Measurements from ENCODE around the gene LHPP. TPM values are rescaled to one million over a fixed set of nuclear protein-coding genes. Genes with fewer than 3 reads are reported as not detected.
A peak's percentile ranks its signal among the peaks of the same experiment; 100 is the strongest.

LHPP gene
- total RNA-seq, 1 donor from 2014 or later = 4.2 TPM

DNA sequence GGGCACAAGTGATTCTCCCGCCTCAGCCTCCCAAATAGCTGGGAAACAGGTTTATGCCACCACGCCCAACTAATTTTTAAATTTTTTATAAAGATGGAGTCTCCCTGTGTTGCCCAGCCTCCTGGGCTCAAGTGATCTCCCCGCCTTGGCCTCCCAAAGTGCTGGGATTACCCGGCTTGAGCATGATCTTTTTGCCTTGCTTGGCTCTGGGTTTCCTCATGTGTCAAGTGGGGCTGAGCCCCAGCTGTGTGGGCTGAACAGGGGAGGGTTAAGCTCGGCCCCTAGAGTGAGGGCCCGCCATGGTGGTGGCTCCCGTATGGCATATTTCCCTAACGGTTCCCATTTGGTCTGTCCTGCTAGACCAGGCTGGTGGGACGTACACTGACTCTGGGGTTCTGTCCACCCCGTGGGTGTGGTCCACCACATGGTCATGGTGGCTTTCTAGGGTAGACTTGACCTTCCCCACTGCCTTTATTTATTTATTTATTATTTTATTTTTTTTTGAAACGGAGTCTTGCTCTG, 66.3 kb downstream of the LHPP start:
- DNase-seq (ENCODE audit: low spot score) = no peak
- H3K36me3 Mint-ChIP-seq (ENCODE audit: low read depth, unreplicated experiment) = no peaks in the 10 kb centered on the region
- H3K27ac Mint-ChIP-seq (ENCODE audit: unreplicated experiment) = no peak overlapping the region
- H3K4me3 Mint-ChIP-seq (ENCODE audit: unreplicated experiment) = no peak overlapping the region
- H3K27me3 Mint-ChIP-seq (ENCODE audit: unreplicated experiment) = peaks cover 5% of the 10 kb centered on the region
- H3K4me1 Mint-ChIP-seq (ENCODE audit: unreplicated experiment) = peaks cover 5% of the 10 kb centered on the region
- no peaks in the 10 kb centered on the region for H3K9me3 Mint-ChIP-seq (ENCODE audit: unreplicated experiment)
- TF ChIP-seq, protein P1, sequence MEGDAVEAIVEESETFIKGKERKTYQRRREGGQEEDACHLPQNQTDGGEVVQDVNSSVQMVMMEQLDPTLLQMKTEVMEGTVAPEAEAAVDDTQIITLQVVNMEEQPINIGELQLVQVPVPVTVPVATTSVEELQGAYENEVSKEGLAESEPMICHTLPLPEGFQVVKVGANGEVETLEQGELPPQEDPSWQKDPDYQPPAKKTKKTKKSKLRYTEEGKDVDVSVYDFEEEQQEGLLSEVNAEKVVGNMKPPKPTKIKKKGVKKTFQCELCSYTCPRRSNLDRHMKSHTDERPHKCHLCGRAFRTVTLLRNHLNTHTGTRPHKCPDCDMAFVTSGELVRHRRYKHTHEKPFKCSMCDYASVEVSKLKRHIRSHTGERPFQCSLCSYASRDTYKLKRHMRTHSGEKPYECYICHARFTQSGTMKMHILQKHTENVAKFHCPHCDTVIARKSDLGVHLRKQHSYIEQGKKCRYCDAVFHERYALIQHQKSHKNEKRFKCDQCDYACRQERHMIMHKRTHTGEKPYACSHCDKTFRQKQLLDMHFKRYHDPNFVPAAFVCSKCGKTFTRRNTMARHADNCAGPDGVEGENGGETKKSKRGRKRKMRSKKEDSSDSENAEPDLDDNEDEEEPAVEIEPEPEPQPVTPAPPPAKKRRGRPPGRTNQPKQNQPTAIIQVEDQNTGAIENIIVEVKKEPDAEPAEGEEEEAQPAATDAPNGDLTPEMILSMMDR (IDR thresholded peaks at IDR 0.05; ENCODE audit: unreplicated experiment) = no peak

DNA sequence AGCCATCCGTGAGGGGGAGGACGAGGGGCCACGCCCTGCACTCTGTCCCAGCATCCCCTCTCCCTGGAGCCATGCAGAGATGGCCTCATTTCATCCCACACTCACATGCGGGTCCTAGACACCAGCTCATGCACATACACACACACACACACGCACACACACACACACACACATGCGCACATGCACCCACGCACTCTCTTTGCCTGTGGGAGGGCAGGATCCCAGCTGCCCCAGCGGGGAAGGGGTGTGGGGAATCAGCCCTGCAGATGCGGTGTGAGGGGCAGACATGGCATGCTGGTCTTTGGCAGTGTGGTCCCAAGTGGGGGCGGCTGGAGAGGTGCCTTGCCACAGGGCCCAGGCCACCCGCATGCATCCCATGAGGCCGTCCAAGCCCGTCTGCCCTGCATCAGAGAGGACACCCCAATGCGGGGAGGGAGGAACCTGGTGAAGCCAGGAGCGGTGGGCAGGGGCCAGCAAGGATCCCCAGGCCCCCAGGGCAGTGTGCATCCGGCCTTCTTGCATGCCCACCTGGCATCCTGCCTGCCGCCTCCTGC, 68.1 kb downstream of the LHPP start:
- no peak overlapping the region for H3K27ac Mint-ChIP-seq (ENCODE audit: unreplicated experiment)
- H3K9me3 Mint-ChIP-seq (ENCODE audit: unreplicated experiment) = no peaks in the 10 kb centered on the region
- peaks cover 2% of the 10 kb centered on the region for H3K4me1 Mint-ChIP-seq (ENCODE audit: unreplicated experiment)
- no peak overlapping the region for H3K4me3 Mint-ChIP-seq (ENCODE audit: unreplicated experiment)
- H3K36me3 Mint-ChIP-seq (ENCODE audit: low read depth, unreplicated experiment) = no peaks in the 10 kb centered on the region
- H3K27me3 Mint-ChIP-seq (ENCODE audit: unreplicated experiment) = peaks cover 4% of the 10 kb centered on the region
- TF ChIP-seq, protein P1 (IDR thresholded peaks at IDR 0.05; ENCODE audit: unreplicated experiment) = no peak
- no peak for DNase-seq (ENCODE audit: low spot score)

DNA sequence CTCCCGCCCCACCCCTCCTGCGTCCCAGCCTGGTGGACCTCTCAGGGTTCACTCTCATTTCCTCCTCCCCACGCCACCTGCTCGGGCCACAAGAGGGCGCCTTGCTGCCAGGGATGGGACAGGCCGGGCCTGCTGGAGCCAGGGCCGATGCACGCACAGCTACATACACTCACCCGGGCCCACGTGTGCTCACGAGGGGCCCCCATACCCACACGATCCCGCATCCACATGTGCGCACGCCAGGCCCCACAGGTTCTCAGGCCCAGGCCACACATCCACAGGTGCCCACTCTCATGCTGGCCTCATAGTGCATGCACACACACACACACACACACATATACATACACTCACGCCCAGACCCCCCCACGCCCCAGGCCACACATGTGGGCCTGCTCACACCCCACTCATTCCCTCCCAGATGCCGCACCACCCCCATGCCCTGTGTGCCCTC, 68.6 kb downstream of the LHPP start:
- H3K27ac Mint-ChIP-seq (ENCODE audit: unreplicated experiment) = no peak overlapping the region
- DNase-seq (ENCODE audit: low spot score) = peak; percentile 94

DNA sequence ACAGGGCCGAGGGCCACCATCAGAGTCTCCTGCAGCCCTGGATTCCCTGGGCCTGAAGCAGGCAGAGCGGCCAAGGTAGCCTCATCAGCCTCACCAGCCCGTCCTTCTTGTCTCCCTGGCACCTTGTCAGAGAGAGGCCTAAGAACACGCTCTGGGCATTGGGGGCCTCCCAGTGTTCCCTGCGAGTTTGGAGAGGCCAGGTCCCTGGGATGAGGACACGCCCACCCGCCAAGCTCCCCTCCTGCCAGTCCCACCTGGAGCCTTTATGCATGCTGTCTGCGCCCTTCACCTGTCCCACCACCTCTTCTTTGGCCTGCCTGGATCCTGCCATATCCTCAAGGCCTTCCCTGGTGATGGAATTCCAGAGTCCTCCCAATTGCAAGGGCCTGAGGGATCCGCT, 69.2 kb downstream of the LHPP start:
- Mint-ChIP-seq H3K36me3 (ENCODE audit: low read depth, unreplicated experiment) (no peaks in the 10 kb centered on the region), H3K27me3 (ENCODE audit: unreplicated experiment) (peaks cover 4% of the 10 kb centered on the region), H3K9me3 (ENCODE audit: unreplicated experiment) (no peaks in the 10 kb centered on the region), H3K4me3 (ENCODE audit: unreplicated experiment) (no peak overlapping the region), H3K27ac (ENCODE audit: unreplicated experiment) (no peak overlapping the region), H3K4me1 (ENCODE audit: unreplicated experiment) (peaks cover 8% of the 10 kb centered on the region)
- TF ChIP-seq, protein P1 (IDR thresholded peaks at IDR 0.05; ENCODE audit: unreplicated experiment) = no peak
- DNase-seq (ENCODE audit: low spot score) = no peak

More for the DNA sequence above, 68.6 kb downstream of the LHPP start:
- TF ChIP-seq, protein P1 (IDR thresholded peaks at IDR 0.05; ENCODE audit: unreplicated experiment) = peak; percentile 82
- Mint-ChIP-seq H3K4me3 (ENCODE audit: unreplicated experiment) (no peak overlapping the region), H3K4me1 (ENCODE audit: unreplicated experiment) (peaks cover 6% of the 10 kb centered on the region), H3K36me3 (ENCODE audit: low read depth, unreplicated experiment) (no peaks in the 10 kb centered on the region), H3K27me3 (ENCODE audit: unreplicated experiment) (peaks cover 4% of the 10 kb centered on the region), H3K9me3 (ENCODE audit: unreplicated experiment) (no peaks in the 10 kb centered on the region)

DNA sequence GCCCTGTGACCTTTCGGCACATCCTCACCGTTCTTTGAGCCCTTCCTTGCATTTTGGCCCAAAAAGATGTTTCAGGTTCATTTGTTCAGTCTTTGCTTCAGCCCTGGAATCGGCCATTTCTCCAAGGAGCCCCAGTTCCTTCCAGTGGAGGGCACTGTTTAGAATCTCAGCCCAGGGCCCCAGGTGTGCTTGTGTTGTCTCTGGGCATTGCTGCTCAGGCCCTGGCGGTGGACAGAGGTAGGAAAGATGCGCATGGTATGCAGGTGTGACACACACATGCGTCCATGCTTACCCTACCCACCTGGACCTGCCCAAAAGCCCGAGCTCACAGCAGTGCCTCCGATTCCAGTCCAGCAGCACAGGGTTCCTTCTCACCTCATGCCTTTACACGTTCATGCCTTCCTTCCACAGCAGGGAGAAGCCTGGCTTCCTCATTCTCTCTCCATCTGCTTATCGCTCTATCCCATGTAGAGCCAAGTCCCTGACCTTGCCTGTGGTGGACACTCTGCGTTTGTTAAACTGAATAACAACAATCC, 70.6 kb downstream of the LHPP start:
- H3K27ac Mint-ChIP-seq (ENCODE audit: unreplicated experiment) = no peak overlapping the region
- peak; percentile 39 for DNase-seq (ENCODE audit: low spot score)

More for the DNA sequence above, 70.6 kb downstream of the LHPP start:
- Mint-ChIP-seq H3K9me3 (ENCODE audit: unreplicated experiment) (no peaks in the 10 kb centered on the region), H3K4me3 (ENCODE audit: unreplicated experiment) (peak overlapping the region; percentile 6), H3K4me1 (ENCODE audit: unreplicated experiment) (peaks cover 18% of the 10 kb centered on the region), H3K36me3 (ENCODE audit: low read depth, unreplicated experiment) (no peaks in the 10 kb centered on the region), H3K27me3 (ENCODE audit: unreplicated experiment) (peaks cover 4% of the 10 kb centered on the region)
- TF ChIP-seq, protein P1 (IDR thresholded peaks at IDR 0.05; ENCODE audit: unreplicated experiment) = peak; percentile 21

Measured in endothelial cell (in vitro differentiated cells).